ENCODE data around the gene CIC.

DNA sequence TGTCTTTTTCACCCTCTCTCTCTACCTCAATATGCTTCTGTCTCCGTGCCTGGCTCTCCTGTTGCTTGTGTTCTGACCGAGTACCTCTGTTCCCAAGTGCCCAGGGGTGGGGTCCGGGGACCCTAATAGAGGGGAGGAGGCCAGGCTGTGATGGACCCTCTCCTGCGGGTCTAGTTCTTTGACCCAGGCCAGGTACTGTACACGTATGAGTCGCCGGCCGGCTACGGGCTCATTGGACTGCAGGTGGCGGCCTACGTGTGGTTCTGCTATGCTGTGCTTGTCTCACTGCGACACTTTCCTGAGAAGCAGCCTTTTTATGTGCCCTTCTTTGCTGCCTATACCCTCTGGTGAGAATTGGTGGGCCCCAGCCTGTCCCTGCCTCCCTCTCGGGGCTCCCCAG lies 48.5 kb downstream of the CIC start:
- TF ChIP-seq, protein P1, sequence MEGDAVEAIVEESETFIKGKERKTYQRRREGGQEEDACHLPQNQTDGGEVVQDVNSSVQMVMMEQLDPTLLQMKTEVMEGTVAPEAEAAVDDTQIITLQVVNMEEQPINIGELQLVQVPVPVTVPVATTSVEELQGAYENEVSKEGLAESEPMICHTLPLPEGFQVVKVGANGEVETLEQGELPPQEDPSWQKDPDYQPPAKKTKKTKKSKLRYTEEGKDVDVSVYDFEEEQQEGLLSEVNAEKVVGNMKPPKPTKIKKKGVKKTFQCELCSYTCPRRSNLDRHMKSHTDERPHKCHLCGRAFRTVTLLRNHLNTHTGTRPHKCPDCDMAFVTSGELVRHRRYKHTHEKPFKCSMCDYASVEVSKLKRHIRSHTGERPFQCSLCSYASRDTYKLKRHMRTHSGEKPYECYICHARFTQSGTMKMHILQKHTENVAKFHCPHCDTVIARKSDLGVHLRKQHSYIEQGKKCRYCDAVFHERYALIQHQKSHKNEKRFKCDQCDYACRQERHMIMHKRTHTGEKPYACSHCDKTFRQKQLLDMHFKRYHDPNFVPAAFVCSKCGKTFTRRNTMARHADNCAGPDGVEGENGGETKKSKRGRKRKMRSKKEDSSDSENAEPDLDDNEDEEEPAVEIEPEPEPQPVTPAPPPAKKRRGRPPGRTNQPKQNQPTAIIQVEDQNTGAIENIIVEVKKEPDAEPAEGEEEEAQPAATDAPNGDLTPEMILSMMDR (conservative IDR thresholded peaks at IDR 0.05), result no peak
- TF ChIP-seq EZH2 (IDR thresholded peaks at IDR 0.05; ENCODE audit: low read depth), result no peak
